Esophagus squamous epithelium (tissue), 5 donors: ENCODE data around the gene ANKK1. TPM values are rescaled to one million over a fixed set of nuclear protein-coding genes. Genes with fewer than 3 reads are reported as not detected.

Experiments used
- DNase-seq: peaks from one replicate; lab custom pipeline; 2025; lab: John Stamatoyannopoulos, UW
- H3K27ac ChIP-seq, 4 donors: fragments of 200-600 bp; sonication (generic); one replicate each; pipeline ENCODE4 v1.5.1; 2016 to 2019; ENCODE audit warnings: mild to moderate bottlenecking in 1 of 4
- H3K27me3 ChIP-seq, 4 donors: fragments of 200-600 bp; sonication (generic); 1 replicate in 3 of 4; 2 replicates in 1 of 4; pipeline versions ENCODE4 v1.5.1 to v1.6.0; 2017 to 2021; ENCODE audit warnings: antibody characterized with exemption in 1 of 4
- H3K36me3 ChIP-seq, 3 donors: fragments of 200-600 bp; sonication (generic); one replicate each; pipeline ENCODE4 v1.5.1; 2016 to 2019
- H3K4me1 ChIP-seq, 3 donors: fragments of 200-600 bp; sonication (generic); one replicate each; pipeline ENCODE4 v1.5.1; 2017 to 2019
- H3K4me3 ChIP-seq, 4 donors: fragments of 200-600 bp; sonication (generic); 1 replicate in 3 of 4; 2 replicates in 1 of 4; pipeline ENCODE4 v1.5.1; 2016 to 2019; ENCODE audit warnings: mild to moderate bottlenecking in 2 of 4, moderate library complexity in 1 of 4
- H3K9me3 ChIP-seq, 3 donors: fragments of 200-600 bp; sonication (generic); one replicate each; pipeline ENCODE4 v1.5.1; 2016 to 2019
- CTCF ChIP-seq, 6 experiments: fragments of 450-650 bp in 4 of 6; fragments of 200-600 bp in 2 of 6; sonication (generic) in 2 of 6; IDR thresholded peaks; one replicate each; pipeline ENCODE4 v1.5.1; 2016 to 2019; ENCODE audit warnings: antibody characterized with exemption in 6 of 6, mild to moderate bottlenecking in 4 of 6, moderate library complexity in 4 of 6
- POLR2A ChIP-seq, 4 donors: fragments of 450-650 bp; IDR thresholded peaks; one replicate each; pipeline ENCODE4 v1.6.1; 2017; ENCODE audit warnings: antibody characterized with exemption in 4 of 4, mild to moderate bottlenecking in 4 of 4, moderate library complexity in 3 of 4
- WGBS, 2 donors: methylation state at CpG; one replicate each; pipeline ENCODE4 v1.1.5; 2018; 5-methylcytosine and 5-hydroxymethylcytosine counted together
- intact Hi-C: fragments of 100-400 bp; cut with DNase I; formaldehyde crosslinking; loops from one replicate; pipeline ENCODE4 v1.15.0; 2022
- total RNA-seq, 4 donors: library from RNA; depleted of rRNA; stranded (reverse); fragments of >200 nt; gene quantifications; one replicate each; pipeline ENCODE4 v1.1.0, GENCODE V29; 2016
- donor health status: DM: yes; HTN: yes; CAD: no.

ANKK1 gene
- total RNA-seq, 4 donors from 2014 or later = 0.21 to 2.7 (median 1.0) TPM

DNA sequence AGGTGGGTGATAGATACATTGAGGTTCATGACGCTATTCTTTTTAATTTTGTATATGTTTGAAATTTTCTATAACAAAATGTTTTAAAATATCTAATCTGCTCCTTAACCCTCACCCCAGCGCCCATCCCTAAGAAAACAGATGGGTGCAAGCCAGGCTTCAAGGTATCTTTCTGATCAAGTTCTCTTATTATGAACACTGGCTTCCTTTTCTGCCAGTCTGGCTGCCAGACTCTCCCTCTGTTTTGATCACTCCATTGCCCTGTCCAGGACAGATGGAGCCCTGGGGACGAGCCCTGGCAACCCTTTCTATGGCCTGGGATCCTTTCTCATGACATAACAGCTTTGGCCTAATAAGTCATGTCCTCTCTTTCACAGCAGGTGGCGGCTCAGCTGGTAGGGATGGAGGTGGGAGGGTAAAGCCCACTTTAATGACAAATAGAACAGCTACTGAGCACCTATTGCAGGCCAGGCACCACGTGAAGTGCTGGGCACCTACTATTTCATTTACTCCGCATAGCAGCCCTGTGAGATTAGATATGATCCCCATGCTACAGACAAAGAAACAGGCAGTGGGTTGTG, 49.2 kb downstream of the ANKK1 start:
- Histone ChIP-seq H3K27ac (no peak overlapping the region), H3K9me3 (no peaks in the 10 kb centered on the region), H3K27me3 (peaks cover 0 to 40% (median 0%) of the 10 kb centered on the region in 4 donors), H3K36me3 (no peaks in the 10 kb centered on the region), H3K4me1 (no peaks in the 10 kb centered on the region), H3K4me3 (no peak overlapping the region)
- no peak for TF ChIP-seq POLR2A (IDR thresholded peaks at IDR 0.05)
- TF ChIP-seq CTCF (IDR thresholded peaks at IDR 0.05) = no peak
- WGBS, 2 donors = 67 to 72% methylated on average over 4 to 6 of the region's 6 CpGs
- DNase-seq = no peak
- intact Hi-C loops = no loop called here

DNA sequence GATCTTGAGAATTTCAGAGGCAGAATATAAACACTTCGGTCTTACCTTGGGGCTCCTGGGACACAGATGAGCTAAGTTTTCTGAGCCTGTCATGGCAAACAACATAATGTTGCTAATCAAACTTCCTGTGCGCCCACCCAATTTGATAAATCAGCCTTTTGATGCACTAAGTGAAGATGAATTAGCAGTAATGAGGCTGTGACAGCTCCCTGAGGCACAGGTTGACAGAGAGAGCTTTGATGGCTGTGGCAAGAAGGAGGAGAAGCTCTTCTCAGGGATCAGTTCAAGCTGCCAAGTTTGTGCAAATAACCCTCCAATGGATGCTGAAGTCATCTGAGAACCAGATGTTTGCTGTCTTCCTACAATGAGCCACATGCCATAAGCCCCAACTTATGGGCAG, 53.2 kb downstream of the ANKK1 start:
- no peaks in the 10 kb centered on the region for H3K9me3 ChIP-seq
- DNase-seq = no peak
- TF ChIP-seq CTCF (IDR thresholded peaks at IDR 0.05) (no peak), POLR2A (IDR thresholded peaks at IDR 0.05) (no peak)
- H3K4me3 ChIP-seq = no peak overlapping the region
- WGBS, 2 donors = 80 to 92% methylated on average over 2 of the region's 2 CpGs
- peaks cover 0 to 2% (median 0%) of the 10 kb centered on the region in 3 donors for H3K4me1 ChIP-seq
- H3K36me3 ChIP-seq = no peaks in the 10 kb centered on the region
- peaks cover 0 to 59% (median 0%) of the 10 kb centered on the region in 4 donors for H3K27me3 ChIP-seq
- H3K27ac ChIP-seq = no peak overlapping the region
- intact Hi-C loops = no loop called here

GRCh38 chr11:113444502-113445123, 57.0 kb downstream of the ANKK1 start:
- Histone ChIP-seq H3K27me3 (peaks cover 0 to 82% (median 0%) of the 10 kb centered on the region in 4 donors), H3K4me3 (no peak overlapping the region), H3K36me3 (no peaks in the 10 kb centered on the region), H3K27ac (no peak overlapping the region), H3K9me3 (no peaks in the 10 kb centered on the region), H3K4me1 (peaks cover 0 to 21% (median 3%) of the 10 kb centered on the region in 3 donors)
- intact Hi-C loops = no loop called here
- TF ChIP-seq POLR2A (IDR thresholded peaks at IDR 0.05) (no peak), CTCF (IDR thresholded peaks at IDR 0.05) (no peak)
- WGBS, 2 donors = 42 to 66% methylated on average over 5 to 7 of the region's 7 CpGs
- DNase-seq = no peak

DNA sequence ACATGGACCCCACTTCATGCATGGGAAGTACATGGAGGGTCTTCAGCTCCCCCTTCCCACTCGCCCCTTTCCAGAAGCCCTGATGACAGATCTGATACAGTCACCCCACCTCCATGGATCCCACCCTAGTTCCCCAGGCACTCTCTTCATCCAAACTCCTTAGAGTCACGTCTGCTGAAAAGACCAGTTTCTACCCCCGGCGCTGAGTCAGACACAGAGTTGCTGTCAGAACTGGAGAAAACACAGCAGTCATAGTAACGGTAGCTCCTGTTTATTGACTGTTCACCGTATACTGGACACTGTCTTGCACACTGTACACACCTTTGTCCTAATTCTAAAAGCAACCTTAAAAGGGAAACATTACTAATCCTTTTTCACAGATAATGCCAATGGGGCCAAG, 58.5 kb downstream of the ANKK1 start:
- H3K4me1 ChIP-seq = peaks cover 0 to 21% (median 3%) of the 10 kb centered on the region in 3 donors
- intact Hi-C loops = no loop called here
- H3K36me3 ChIP-seq = no peaks in the 10 kb centered on the region
- 21 to 34% methylated on average over 3 to 6 of the region's 6 CpGs for whole genome bisulfite sequencing, 2 donors
- DNase-seq = no peak
- TF ChIP-seq POLR2A (IDR thresholded peaks at IDR 0.05) (no peak), CTCF (IDR thresholded peaks at IDR 0.05) (no peak)
- peaks cover 0 to 69% (median 0%) of the 10 kb centered on the region in 4 donors for H3K27me3 ChIP-seq
- H3K4me3 ChIP-seq = no peak overlapping the region
- no peak overlapping the region for H3K27ac ChIP-seq
- H3K9me3 ChIP-seq = no peaks in the 10 kb centered on the region

GRCh38 chr11:113446938-113447337, 59.4 kb downstream of the ANKK1 start:
- peaks cover 0 to 65% (median 0%) of the 10 kb centered on the region in 4 donors for H3K27me3 ChIP-seq
- peaks cover 0 to 21% (median 3%) of the 10 kb centered on the region in 3 donors for H3K4me1 ChIP-seq
- intact Hi-C loops = no loop called here
- DNase-seq = no peak
- H3K27ac ChIP-seq = no peak overlapping the region
- no peak for TF ChIP-seq CTCF (IDR thresholded peaks at IDR 0.05)
- no peak for TF ChIP-seq POLR2A (IDR thresholded peaks at IDR 0.05)
- no peaks in the 10 kb centered on the region for H3K9me3 ChIP-seq
- no peak overlapping the region for H3K4me3 ChIP-seq
- WGBS, 2 donors = 44 to 50% methylated on average over 3 to 6 of the region's 6 CpGs
- no peaks in the 10 kb centered on the region for H3K36me3 ChIP-seq
